C4-2B (cell line): ENCODE measurements around the gene SCYL2.

Experiments used
- H3K27ac ChIP-seq: fragments of 450-650 bp; 2 replicates; pipeline ENCODE4 v1.5.1; 2017
- CTCF ChIP-seq: fragments of 450-650 bp; conservative IDR thresholded peaks from 2 replicates; pipeline ENCODE4 v1.5.1; 2017; ENCODE audit warnings: mild to moderate bottlenecking
- ZFX ChIP-seq: fragments of 450-650 bp; IDR thresholded peaks from 2 replicates; pipeline ENCODE4 v1.6.1; 2017

SCYL2 gene

DNA sequence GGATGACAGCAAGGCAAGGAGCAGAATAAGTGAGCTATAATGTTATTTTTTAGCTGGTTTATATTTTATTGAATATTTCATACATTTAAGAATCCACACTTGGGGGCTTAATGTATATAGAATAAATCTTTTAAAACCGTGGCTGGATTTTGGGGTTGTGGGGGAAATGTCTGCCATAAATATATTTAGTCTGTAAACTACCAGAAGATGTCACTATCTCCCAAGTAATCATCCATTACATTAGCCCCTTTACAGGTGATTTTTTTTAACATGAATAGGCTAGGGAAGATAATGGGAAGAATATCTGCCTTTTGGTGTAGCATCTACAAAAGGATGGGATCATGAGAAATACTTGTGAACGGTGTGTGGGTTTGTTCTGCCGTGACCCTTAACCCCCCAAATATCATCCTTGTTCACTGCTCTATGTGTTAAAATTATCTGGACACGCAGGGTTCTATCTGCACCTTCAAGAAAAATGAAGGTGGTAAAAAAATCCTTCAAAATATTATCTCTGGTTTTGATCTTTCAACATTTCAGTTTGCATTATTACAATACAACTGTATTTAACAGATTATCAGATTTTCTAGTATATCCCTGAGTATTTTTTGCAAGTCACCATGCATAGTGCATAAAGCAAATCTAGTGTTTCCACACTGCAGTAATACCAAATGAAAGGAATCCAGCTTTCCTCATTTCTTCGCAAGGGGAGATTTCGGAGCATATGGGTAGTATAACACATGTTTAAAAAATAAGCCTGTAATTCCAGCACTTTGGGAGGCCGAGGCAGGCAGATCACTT, 81.9 kb downstream of the SCYL2 start:
- TF ChIP-seq CTCF, result peak; percentile 53
- no peak for TF ChIP-seq ZFX

GRCh38 chr12:100356644-100357223, 89.8 kb downstream of the SCYL2 start, which contains the start of gene SLC17A8:
TSS of gene SLC17A8 (plus strand) at chr12:100357074. CDS start at chr12:100357392, 318 bp downstream.
- no peak for TF ChIP-seq CTCF
- no peak within 1 kb of the TSS for H3K27ac ChIP-seq

More for the DNA sequence above, 81.9 kb downstream of the SCYL2 start:
- no peak overlapping the region for H3K27ac ChIP-seq

GRCh38 chr12:100359248-100359647, 92.3 kb downstream of the SCYL2 start:
- TF ChIP-seq ZFX (no peak), CTCF (no peak)
- H3K27ac ChIP-seq, result no peak overlapping the region

DNA sequence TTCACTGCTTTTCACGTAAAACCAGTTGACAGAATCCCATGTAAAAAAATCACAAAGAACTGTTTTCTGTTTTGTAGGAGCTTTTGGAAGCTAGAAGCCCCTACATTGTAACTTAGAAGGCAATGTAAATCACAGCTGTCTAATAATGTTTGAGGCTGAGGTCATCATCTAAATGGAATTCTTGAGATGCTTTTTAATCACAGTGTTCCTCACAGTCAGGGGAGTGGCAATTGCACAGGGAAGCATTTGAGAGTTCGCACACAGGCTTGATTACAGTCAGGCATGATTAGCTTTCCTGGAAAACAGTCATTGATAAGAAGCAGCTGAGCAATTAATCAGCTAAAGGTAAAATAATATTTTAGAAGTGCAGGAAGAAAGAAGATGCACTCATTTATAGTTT, 92.8 kb downstream of the SCYL2 start:
- no peak overlapping the region for H3K27ac ChIP-seq
- TF ChIP-seq ZFX, result no peak
- TF ChIP-seq CTCF, result no peak

- no peak overlapping the region for H3K27ac ChIP-seq
- TF ChIP-seq ZFX, result no peak
- TF ChIP-seq CTCF, result no peak
Observed at GRCh38 chr12:100360450-100360849, 93.5 kb downstream of the SCYL2 start.

DNA sequence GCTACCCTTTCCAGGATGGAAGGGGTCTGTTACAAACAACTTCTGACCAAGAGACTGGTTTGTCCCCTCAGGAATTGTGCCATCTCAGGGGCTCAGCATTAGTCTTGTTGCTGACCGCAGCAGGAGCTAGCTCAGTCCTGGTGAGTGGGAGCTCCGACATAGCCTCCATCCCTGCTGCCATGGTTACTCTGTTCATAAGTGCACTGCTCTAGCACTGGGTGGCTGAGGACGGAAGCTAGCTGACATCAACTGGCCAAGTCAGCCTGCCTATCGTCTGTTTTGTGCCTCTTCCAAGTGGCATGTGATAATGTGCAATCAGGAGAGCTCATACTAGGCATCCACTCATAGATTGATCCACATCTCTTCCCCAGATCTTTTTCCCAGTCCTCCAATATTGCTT, 97.3 kb downstream of the SCYL2 start:
- TF ChIP-seq CTCF (no peak), ZFX (no peak)
- H3K27ac ChIP-seq, result no peak overlapping the region

GRCh38 chr12:100365411-100365810, 98.4 kb downstream of the SCYL2 start:
- TF ChIP-seq ZFX (no peak), CTCF (no peak)
- H3K27ac ChIP-seq, result no peak overlapping the region
